GM12878 (cell line): ENCODE measurements around the gene FGR. TPM values are rescaled to one million over a fixed set of nuclear protein-coding genes. Genes with fewer than 3 reads are reported as not detected.

ENCODE experiments used
- BMI1 ChIP-seq: fragments of 450-650 bp; IDR thresholded peaks from 2 replicates; pipeline ENCODE4 v1.6.1; 2016; ENCODE audit warnings: mild to moderate bottlenecking, moderate library complexity, borderline replicate concordance
- BRCA1 ChIP-seq: IDR thresholded peaks from 2 replicates; pipeline ENCODE4 v1.6.1; 2011; ENCODE audit warnings: low read depth, low read length, improper control_type of control experiment
- CBX5 ChIP-seq: sonication (generic); IDR thresholded peaks from 2 replicates; pipeline ENCODE4 v1.6.1; 2016; ENCODE audit warnings: low read depth, moderate library complexity, mild to moderate bottlenecking, inconsistent platforms
- HCFC1 ChIP-seq: fragments of 150-350 bp; IDR thresholded peaks from 2 replicates; pipeline ENCODE4 v1.6.1; 2014; ENCODE audit warnings: low read length
- HDGF ChIP-seq: fragments of 450-650 bp; IDR thresholded peaks from 2 replicates; pipeline ENCODE4 v1.6.1; 2016; ENCODE audit warnings: antibody characterized with exemption
- KAT2A ChIP-seq: conservative IDR thresholded peaks from 2 replicates; pipeline ENCODE4 v1.6.1; 2011; ENCODE audit warnings: low read depth, low read length; ENCODE audit not compliant: control insufficient read depth
- KLF5 ChIP-seq: fragments of 450-650 bp; IDR thresholded peaks from 2 replicates; pipeline ENCODE4 v1.6.1; 2014; ENCODE audit warnings: mild to moderate bottlenecking; ENCODE audit not compliant: partially characterized antibody
- NBN ChIP-seq: fragments of 450-650 bp; IDR thresholded peaks from 2 replicates; pipeline ENCODE4 v1.6.1; 2016
- polyA plus RNA-seq, 11 experiments: library from polyadenylated mRNA; depleted of rRNA in 4 of 11; unstranded in 6 of 11; stranded (reverse) in 5 of 11; fragments of >200 nt; fragmentation: Nextera tagmentation in 4 of 11; fragmentation: Illumina TruSeq in 1 of 11; extraction: Ambion mirVana in 4 of 11; extraction: Trizol in 1 of 11; gene quantifications; 1 replicate in 1 of 11; 2 replicates in 10 of 11; pipeline versions ENCODE4 v1.2.1 to v1.2.3, GENCODE V29; 2011 to 2016; ENCODE audit warnings: inconsistent platforms in 2 of 11, missing spikeins in 2 of 11, low read depth in 1 of 11
- total RNA-seq, 4 experiments: library from RNA; depleted of rRNA in 3 of 4; stranded (reverse); fragments of >200 nt in 3 of 4; fragmentation: Illumina TruSeq in 1 of 4; extraction: Trizol in 1 of 4; gene quantifications; 2 replicates each; pipeline versions ENCODE4 v1.2.1 to v1.2.3, GENCODE V29; 2013 to 2021
- TF ChIP-seq, protein P1 (sequence below): fragments of 450-650 bp; IDR thresholded peaks from 2 replicates; pipeline ENCODE4 v1.6.1; 2017; ENCODE audit warnings: mild to moderate bottlenecking, moderate library complexity
- TF ChIP-seq, protein P2 (sequence below): IDR thresholded peaks from 2 replicates; pipeline ENCODE4 v1.6.1; 2012; ENCODE audit warnings: improper control_type of control experiment, low read depth, low read length; ENCODE audit not compliant: insufficient replicate concordance
- TF ChIP-seq, protein P3 (sequence below): fragments of 450-650 bp; IDR thresholded peaks from 2 replicates; pipeline ENCODE4 v1.6.1; 2014; ENCODE audit warnings: mild to moderate bottlenecking
- TF ChIP-seq, protein P4 (sequence below), 3 experiments: IDR thresholded peaks in 2 of 3; conservative IDR thresholded peaks in 1 of 3; 2 replicates each; pipeline ENCODE4 v1.5.1; 2011; ENCODE audit warnings: low read depth in 3 of 3, low read length in 3 of 3, mild to moderate bottlenecking in 3 of 3, control low read depth in 2 of 3, moderate library complexity in 2 of 3, inconsistent platforms in 1 of 3, mixed read lengths in 1 of 3; ENCODE audit not compliant: control insufficient read depth in 2 of 3, insufficient read depth in 1 of 3; ENCODE audit errors: extremely low read depth in 1 of 3
- TF ChIP-seq, protein P5 (sequence below): fragments of 450-650 bp; conservative IDR thresholded peaks from 2 replicates; pipeline ENCODE4 v1.6.1; 2017; ENCODE audit warnings: mild to moderate bottlenecking, moderate library complexity

FGR gene
- total and polyA plus RNA-seq, 10 of the 15 experiments (the other 5 are each of a cell fraction or from before 2014, with no cell fraction given) = 10.9 to 193 (median 74.7) TPM

DNA sequence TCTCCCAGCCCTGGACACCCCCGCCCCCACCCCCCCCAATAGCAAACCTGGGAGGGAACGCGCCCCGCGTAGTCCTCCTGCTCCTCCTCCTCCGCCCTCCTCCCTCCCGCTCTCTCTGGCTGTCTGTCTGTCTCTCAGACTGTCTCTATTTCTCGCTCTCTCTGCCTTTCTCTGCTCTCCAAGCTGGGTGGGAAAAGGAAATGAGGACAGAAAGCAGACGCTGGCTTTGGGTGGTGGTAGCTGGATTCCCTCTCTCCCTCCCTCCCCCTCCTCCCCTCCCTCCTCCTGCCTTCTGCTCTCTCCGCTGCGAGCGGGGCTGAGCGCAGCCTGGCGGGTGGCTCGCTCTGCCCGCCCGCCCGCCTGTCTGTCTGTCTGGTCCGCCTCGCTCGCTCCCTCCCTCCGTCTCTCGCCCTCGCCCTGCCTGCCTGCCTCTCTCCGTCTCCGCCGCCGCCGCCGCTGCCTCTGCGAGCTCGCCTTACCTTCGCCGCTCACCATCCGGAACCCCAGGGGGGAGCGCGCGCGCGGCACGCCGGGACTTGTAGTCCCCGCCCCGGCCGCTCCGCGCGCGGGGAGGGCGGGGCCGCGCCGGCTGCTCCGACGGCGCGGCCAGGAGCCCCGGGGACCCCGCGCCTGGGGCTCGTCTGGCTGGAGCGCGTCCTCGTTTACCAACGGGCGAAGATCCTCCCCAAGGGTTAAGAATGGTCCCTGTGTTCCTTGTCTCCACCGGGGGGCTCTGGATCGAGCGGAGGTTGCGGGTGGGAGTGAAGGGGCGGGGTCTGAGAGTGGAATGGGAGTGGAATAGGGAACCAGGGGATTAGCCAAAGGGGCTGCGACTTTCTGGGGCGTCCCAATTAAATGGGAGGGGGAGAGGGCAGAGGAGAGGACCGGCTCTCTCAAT lies 31.1 kb downstream of the FGR start, which contains the start of gene AHDC1 (continued):
- TF ChIP-seq, protein P1, sequence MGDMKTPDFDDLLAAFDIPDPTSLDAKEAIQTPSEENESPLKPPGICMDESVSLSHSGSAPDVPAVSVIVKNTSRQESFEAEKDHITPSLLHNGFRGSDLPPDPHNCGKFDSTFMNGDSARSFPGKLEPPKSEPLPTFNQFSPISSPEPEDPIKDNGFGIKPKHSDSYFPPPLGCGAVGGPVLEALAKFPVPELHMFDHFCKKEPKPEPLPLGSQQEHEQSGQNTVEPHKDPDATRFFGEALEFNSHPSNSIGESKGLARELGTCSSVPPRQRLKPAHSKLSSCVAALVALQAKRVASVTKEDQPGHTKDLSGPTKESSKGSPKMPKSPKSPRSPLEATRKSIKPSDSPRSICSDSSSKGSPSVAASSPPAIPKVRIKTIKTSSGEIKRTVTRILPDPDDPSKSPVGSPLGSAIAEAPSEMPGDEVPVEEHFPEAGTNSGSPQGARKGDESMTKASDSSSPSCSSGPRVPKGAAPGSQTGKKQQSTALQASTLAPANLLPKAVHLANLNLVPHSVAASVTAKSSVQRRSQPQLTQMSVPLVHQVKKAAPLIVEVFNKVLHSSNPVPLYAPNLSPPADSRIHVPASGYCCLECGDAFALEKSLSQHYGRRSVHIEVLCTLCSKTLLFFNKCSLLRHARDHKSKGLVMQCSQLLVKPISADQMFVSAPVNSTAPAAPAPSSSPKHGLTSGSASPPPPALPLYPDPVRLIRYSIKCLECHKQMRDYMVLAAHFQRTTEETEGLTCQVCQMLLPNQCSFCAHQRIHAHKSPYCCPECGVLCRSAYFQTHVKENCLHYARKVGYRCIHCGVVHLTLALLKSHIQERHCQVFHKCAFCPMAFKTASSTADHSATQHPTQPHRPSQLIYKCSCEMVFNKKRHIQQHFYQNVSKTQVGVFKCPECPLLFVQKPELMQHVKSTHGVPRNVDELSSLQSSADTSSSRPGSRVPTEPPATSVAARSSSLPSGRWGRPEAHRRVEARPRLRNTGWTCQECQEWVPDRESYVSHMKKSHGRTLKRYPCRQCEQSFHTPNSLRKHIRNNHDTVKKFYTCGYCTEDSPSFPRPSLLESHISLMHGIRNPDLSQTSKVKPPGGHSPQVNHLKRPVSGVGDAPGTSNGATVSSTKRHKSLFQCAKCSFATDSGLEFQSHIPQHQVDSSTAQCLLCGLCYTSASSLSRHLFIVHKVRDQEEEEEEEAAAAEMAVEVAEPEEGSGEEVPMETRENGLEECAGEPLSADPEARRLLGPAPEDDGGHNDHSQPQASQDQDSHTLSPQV = no peak
- TF ChIP-seq, protein P2, sequence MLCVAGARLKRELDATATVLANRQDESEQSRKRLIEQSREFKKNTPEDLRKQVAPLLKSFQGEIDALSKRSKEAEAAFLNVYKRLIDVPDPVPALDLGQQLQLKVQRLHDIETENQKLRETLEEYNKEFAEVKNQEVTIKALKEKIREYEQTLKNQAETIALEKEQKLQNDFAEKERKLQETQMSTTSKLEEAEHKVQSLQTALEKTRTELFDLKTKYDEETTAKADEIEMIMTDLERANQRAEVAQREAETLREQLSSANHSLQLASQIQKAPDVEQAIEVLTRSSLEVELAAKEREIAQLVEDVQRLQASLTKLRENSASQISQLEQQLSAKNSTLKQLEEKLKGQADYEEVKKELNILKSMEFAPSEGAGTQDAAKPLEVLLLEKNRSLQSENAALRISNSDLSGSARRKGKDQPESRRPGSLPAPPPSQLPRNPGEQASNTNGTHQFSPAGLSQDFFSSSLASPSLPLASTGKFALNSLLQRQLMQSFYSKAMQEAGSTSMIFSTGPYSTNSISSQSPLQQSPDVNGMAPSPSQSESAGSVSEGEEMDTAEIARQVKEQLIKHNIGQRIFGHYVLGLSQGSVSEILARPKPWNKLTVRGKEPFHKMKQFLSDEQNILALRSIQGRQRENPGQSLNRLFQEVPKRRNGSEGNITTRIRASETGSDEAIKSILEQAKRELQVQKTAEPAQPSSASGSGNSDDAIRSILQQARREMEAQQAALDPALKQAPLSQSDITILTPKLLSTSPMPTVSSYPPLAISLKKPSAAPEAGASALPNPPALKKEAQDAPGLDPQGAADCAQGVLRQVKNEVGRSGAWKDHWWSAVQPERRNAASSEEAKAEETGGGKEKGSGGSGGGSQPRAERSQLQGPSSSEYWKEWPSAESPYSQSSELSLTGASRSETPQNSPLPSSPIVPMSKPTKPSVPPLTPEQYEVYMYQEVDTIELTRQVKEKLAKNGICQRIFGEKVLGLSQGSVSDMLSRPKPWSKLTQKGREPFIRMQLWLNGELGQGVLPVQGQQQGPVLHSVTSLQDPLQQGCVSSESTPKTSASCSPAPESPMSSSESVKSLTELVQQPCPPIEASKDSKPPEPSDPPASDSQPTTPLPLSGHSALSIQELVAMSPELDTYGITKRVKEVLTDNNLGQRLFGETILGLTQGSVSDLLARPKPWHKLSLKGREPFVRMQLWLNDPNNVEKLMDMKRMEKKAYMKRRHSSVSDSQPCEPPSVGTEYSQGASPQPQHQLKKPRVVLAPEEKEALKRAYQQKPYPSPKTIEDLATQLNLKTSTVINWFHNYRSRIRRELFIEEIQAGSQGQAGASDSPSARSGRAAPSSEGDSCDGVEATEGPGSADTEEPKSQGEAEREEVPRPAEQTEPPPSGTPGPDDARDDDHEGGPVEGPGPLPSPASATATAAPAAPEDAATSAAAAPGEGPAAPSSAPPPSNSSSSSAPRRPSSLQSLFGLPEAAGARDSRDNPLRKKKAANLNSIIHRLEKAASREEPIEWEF = no peak
- TF ChIP-seq BMI1 (no peak), CBX5 (no peak), NBN (0 out of 2 replicates have a peak, but pooled peaks have one; percentile 36), KLF5 (no peak), BRCA1 (no peak), KAT2A (no peak), HDGF (no peak), HCFC1 (peak; percentile 87)
- TF ChIP-seq, protein P3, sequence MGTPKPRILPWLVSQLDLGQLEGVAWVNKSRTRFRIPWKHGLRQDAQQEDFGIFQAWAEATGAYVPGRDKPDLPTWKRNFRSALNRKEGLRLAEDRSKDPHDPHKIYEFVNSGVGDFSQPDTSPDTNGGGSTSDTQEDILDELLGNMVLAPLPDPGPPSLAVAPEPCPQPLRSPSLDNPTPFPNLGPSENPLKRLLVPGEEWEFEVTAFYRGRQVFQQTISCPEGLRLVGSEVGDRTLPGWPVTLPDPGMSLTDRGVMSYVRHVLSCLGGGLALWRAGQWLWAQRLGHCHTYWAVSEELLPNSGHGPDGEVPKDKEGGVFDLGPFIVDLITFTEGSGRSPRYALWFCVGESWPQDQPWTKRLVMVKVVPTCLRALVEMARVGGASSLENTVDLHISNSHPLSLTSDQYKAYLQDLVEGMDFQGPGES = no peak
- TF ChIP-seq, protein P4, sequence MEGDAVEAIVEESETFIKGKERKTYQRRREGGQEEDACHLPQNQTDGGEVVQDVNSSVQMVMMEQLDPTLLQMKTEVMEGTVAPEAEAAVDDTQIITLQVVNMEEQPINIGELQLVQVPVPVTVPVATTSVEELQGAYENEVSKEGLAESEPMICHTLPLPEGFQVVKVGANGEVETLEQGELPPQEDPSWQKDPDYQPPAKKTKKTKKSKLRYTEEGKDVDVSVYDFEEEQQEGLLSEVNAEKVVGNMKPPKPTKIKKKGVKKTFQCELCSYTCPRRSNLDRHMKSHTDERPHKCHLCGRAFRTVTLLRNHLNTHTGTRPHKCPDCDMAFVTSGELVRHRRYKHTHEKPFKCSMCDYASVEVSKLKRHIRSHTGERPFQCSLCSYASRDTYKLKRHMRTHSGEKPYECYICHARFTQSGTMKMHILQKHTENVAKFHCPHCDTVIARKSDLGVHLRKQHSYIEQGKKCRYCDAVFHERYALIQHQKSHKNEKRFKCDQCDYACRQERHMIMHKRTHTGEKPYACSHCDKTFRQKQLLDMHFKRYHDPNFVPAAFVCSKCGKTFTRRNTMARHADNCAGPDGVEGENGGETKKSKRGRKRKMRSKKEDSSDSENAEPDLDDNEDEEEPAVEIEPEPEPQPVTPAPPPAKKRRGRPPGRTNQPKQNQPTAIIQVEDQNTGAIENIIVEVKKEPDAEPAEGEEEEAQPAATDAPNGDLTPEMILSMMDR (IDR thresholded peaks at IDR 0.05 in 2 of 3, conservative IDR thresholded peaks at IDR 0.05 in 1 of 3; ENCODE audit: control insufficient read depth in 2 of 3, extremely low read depth in 1 of 3, insufficient read depth in 1 of 3, low read depth in 3 of 3, low read length in 3 of 3) = no peak
- TF ChIP-seq, protein P5, sequence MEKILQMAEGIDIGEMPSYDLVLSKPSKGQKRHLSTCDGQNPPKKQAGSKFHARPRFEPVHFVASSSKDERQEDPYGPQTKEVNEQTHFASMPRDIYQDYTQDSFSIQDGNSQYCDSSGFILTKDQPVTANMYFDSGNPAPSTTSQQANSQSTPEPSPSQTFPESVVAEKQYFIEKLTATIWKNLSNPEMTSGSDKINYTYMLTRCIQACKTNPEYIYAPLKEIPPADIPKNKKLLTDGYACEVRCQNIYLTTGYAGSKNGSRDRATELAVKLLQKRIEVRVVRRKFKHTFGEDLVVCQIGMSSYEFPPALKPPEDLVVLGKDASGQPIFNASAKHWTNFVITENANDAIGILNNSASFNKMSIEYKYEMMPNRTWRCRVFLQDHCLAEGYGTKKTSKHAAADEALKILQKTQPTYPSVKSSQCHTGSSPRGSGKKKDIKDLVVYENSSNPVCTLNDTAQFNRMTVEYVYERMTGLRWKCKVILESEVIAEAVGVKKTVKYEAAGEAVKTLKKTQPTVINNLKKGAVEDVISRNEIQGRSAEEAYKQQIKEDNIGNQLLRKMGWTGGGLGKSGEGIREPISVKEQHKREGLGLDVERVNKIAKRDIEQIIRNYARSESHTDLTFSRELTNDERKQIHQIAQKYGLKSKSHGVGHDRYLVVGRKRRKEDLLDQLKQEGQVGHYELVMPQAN = peak; percentile 68
